ENCODE data around the gene NDN.

Gene NDN

GRCh38 chr15:23647421-23648370 is 39.4 kb downstream of the NDN start, which contains the start of gene MAGEL2:
TSS of gene MAGEL2 (minus strand) at chr15:23647867. CDS start at chr15:23647742, 125 bp downstream.
- no peak for TF ChIP-seq CTCF (IDR thresholded peaks at IDR 0.05; ENCODE audit: control insufficient read depth, extremely low read depth, insufficient read depth)
- DNase-seq (ENCODE audit: low read depth) = no peak
- H3K4me3 ChIP-seq (ENCODE audit: low read depth, low read length) = no peak within 1 kb of the TSS

- no peak overlapping the region for H3K4me3 ChIP-seq (ENCODE audit: low read depth, low read length)
- no peak for TF ChIP-seq CTCF (IDR thresholded peaks at IDR 0.05; ENCODE audit: control insufficient read depth, extremely low read depth, insufficient read depth)
- DNase-seq (ENCODE audit: low read depth) = no peak
These were observed 40.2 kb downstream of the NDN start for GRCh38 chr15:23647001-23647295.

- no peak for TF ChIP-seq CTCF (IDR thresholded peaks at IDR 0.05; ENCODE audit: control insufficient read depth, extremely low read depth, insufficient read depth)
- no peak for DNase-seq (ENCODE audit: low read depth)
- no peak overlapping the region for H3K4me3 ChIP-seq (ENCODE audit: low read depth, low read length)
These were observed 40.7 kb downstream of the NDN start for GRCh38 chr15:23646165-23647000.

- no peak for DNase-seq (ENCODE audit: low read depth)
- no peak overlapping the region for H3K4me3 ChIP-seq (ENCODE audit: low read depth, low read length)
- TF ChIP-seq CTCF (IDR thresholded peaks at IDR 0.05; ENCODE audit: control insufficient read depth, extremely low read depth, insufficient read depth) = peak; percentile 91
These were observed 41.5 kb downstream of the NDN start for GRCh38 chr15:23645371-23646164.

- no peak for DNase-seq (ENCODE audit: low read depth)
- no peak for TF ChIP-seq CTCF (IDR thresholded peaks at IDR 0.05; ENCODE audit: control insufficient read depth, extremely low read depth, insufficient read depth)
- H3K4me3 ChIP-seq (ENCODE audit: low read depth, low read length) = no peak overlapping the region
These were observed 42.3 kb downstream of the NDN start for GRCh38 chr15:23644829-23645228.

GRCh38 chr15:23642413-23643044 is 44.6 kb downstream of the NDN start:
- 0 out of 2 replicates have a peak overlapping the region, but pooled peaks have one; percentile 5 for H3K4me3 ChIP-seq (ENCODE audit: low read depth, low read length)
- TF ChIP-seq CTCF (IDR thresholded peaks at IDR 0.05; ENCODE audit: control insufficient read depth, extremely low read depth, insufficient read depth) = peak; percentile 96
- peak; percentile 56 for DNase-seq (ENCODE audit: low read depth)

All from LNCaP clone FGC (cell line).